CD4-positive, alpha-beta T cell treated with Interleukin-2 at 100 ng/mL for 4 hours (primary cell): Measurements from ENCODE around the gene SLC27A2.

Experiments
- DNase-seq: peaks from one replicate; pipeline ENCODE4 v3.0.0-alpha.2; 2020; ENCODE audit warnings: low spot score

Gene SLC27A2

DNA sequence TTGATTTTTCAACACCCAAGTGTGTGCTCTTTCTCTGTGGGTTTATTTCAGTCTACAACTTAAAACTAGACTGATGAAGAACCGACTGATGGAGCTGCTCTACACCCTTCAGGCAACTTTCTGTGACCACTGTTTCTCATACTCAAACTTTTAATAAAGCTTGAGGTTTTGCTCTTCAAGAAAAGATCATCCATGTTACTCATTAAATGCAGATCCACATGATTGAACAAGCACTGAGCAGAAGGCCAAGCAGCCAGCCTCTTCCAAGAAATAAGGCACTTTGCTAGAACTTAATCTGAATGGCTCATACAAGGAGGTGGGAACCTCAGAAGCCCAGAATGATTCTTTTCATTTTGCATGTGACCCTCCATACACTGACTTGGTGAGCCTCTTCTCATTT lies 8.7 kb downstream of the SLC27A2 start:
- no peak for DNase-seq

DNA sequence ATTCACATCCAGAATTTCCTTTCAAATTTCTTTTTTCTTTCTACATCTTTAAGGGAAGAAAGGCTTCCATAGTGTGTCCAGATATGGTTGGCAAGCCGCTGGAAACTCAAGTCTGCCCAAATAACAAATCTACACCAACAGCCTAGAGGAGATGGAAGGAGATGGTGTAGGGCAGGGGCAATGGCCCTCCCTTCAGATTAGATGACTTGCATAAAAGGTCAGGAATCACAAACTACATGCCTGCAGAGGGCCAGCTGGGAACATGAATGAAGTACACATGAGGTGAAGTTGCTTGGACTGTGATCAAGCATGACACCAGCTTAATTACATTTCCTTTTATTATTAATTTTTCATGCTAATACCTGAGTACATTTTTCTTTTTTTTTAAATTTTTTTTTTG lies 10.2 kb downstream of the SLC27A2 start:
- DNase-seq: no peak

DNA sequence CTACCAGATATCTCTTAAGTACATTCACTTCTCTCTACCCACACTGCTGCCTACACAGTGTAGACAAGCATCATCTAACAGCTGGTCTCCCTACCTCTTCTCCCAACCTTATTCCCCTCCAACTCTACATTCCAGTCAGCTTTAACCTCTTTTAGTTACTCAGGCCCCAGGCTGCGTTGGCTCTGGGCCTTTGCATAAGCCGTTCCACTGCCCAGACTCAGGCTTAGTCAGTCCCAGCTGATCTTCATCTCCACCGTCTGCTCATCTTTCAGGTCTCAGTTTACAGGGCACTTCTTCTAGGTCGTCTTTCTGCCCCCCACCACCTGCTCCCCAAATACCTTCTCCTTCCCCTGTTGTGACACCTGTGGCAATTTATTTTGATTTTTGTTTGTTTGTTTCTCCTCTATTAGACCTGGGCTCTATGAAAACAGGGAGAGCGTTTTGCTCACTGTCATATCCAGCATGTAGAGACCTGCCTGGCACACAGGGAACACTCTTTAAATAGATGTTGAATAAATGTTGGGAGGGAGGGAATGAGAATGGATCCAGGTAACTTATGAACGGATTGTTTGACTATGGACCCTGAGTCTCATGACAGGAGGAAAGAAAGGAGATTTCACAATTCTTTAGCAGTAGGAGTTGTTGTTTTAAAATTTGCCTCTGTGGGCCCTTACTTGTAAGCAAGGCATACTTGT lies 11.1 kb downstream of the SLC27A2 start:
- DNase-seq: no peak

DNA sequence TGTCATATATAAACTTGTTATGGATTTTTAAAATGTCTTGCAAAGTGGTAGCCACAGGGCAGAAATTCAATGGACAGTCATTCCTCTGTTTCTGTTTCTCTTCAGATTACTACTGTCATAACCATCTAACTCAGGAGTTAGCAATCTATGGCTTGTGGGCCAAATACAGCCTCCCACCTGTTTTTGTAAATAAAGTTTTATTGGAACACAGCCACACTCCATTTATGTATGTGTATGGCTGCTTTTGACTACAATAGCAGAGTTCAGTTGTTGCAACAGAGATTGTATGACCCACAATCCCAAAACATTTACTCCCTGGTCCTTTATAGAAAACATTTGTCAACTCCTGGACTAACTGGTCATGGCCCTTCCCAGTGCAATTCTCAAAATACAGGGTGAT lies 20.0 kb downstream of the SLC27A2 start:
- no peak for DNase-seq

DNA sequence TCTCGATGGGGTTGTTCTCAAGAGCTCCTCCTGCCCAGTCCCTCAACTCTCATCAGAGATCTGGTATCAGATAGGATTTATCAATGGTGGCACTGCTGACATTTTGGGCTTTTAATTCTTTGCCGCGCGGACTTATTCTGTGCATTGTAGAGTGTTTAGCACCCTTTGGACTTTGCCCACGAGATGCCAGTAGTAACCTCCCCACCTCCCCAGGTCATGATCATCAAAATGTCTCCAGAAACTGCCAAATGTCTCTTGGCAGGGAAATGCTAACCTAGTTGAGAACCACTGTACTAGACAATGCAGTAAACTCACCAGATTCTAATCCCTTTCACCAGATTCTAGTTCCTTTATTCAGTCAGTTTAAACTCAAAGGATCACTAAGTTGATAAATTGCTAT lies 24.0 kb downstream of the SLC27A2 start:
- no peak for DNase-seq

DNA sequence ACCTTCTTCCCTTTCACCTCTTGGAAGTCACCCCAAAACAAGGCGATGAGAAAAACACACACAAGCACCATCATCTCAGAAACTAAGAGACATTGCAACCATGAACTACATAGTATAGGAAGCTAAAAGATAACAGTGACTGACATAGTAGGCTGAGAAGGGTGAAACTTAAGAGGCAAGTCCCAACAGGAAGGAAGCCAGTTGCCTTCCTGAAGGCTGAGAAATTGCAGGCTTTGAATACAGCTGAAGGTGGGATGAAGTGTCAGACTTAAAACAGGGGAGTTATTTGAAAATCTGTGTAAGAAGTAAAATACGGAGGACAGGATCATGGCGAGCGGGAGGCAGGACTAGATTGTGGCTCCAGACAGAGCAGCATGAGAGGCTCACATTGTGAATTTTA lies 27.8 kb downstream of the SLC27A2 start:
- DNase-seq: no peak

DNA sequence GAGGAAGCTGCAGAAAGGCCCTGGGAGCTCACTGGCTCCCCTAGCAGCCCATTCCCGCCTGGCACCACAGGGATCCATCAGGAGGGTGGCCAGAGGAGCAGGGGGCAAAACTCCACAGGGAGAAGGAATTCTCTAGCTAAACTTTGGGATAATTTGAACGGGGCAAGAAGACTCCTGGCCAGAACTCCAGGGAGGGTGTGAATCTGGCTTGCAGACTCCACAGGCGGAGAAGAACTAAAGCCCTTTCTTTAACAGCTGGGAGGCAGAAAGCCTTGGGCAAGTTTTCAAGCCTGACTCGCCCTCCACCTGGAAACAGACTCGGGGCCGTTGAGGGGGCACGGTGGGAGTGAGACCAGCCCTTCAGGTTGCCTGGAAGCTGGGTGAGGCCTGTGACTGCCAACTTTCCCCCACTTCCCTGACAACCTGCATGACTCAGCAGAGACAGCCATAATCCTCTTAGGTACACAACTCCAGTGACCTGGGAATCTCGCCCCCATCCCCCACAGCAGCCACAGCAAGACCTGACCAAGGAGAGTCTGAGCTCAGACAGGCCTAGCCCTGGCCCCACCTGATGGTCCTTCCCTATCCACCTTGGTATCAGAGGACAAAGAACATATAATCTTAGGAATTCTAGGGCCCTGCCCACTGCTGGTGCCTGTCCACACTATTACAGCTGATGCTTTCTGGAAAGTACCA lies 28.6 kb downstream of the SLC27A2 start:
- DNase-seq: no peak

DNA sequence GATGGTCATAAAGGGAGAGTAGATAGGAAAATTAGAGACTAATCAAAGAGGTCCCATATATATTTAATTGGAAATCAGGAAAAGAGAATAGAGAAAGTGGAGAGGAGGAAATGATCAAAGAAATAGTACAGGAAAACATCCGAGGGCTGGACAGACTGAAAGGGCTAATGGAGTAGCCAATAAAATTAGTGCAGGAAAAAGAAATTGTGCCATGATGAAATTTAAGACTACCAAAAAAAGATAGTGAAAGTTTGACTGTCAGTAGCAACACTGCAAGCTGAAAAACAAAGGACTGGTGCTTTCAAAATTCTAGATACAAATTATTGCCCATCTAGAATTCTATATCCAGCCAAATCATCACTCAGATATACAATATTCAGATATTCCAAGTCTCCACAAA lies 36.3 kb downstream of the SLC27A2 start:
- no peak for DNase-seq

DNA sequence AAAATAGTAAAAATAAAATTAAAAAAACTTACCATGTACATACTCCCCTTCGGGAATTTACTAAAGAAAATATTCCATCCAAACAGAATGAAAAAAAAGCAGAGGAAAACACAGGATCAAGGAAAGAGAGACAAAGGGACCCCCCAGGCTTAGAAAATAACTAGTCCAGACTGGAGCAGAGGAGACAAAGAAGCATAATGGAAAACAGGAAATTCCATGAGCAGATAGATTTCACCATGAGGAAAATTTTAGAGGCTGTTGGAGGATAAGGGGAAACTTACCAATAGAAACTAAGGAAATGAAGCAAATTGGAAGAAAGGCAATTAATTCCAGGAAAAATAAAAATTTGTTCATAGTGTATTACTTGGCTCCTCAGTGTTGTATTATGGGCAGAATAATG lies 36.7 kb downstream of the SLC27A2 start:
- DNase-seq: no peak

DNA sequence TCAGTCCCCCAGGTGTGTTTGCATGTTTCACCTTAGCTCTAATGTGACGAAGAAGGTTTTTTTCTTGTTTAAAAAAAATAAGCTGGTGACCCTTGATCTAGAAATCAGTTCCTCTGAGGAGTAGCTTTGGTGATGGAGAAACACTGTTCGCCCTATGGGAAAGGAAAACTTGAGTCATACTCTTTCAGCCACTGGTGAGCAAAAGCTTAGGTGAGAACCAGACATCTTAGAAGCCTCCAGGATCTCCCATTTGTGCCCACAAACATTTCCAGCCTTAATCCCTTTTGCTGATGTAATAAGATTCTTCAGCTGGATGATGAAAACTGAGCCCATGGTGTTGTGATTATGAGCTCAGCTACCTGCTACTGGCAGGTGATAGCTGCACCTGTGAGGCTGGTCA lies 37.8 kb downstream of the SLC27A2 start:
- no peak for DNase-seq

DNA sequence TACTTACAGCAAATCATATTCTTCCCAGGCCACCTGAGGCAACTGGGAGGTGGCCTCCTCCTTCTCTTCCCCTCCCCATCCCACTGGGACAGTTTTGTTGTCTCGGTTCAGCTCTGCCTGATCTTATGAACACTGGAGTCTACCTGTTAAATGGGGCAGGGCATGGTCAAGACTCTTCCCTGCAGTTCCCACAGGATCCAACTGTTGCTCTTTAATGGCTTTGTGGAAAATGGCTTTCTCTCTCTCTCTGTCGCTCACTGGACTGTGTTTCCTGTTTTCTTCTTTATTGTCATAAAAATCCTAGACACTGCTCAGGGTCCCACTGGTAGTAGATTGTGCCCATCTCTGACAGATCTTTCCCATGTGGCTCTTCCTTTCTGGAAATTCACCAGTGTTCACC lies 40.2 kb downstream of the SLC27A2 start:
- DNase-seq: no peak

DNA sequence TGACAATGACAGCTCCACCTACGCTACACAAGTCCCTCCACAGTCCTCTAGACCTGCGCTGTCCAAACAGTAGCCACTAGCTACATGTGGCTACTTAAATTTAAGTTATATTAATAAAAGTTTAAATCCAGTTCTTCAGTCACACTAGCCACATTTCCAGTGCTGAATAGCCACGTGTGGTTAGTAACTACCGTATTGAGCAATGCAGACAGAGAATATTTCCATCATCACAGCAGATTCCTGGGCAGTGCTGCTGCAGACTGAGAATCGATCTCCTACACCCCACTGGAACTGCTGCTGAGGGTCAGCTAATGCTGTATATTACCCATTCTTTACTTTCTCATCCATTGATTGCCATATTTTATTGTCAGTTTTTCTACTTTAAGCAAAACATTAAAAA lies 42.6 kb downstream of the SLC27A2 start:
- DNase-seq: no peak

DNA sequence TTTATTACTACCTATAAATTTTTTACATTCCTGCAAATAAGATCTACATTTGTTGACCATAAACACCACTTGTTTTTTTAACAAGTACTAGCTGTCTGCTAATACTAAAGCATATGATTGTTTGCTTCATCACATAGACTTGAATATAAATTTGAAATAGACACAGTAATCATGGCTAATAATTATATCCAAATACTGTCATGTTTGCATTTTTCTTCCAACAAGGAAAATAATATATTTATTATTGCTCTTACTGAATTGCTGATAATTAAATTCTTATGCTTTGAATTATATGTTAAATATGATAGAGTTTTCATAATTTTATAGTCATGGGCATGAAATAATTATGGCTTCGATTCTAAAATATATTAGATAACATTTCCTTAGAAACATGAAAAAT lies 43.1 kb downstream of the SLC27A2 start:
- no peak for DNase-seq

DNA sequence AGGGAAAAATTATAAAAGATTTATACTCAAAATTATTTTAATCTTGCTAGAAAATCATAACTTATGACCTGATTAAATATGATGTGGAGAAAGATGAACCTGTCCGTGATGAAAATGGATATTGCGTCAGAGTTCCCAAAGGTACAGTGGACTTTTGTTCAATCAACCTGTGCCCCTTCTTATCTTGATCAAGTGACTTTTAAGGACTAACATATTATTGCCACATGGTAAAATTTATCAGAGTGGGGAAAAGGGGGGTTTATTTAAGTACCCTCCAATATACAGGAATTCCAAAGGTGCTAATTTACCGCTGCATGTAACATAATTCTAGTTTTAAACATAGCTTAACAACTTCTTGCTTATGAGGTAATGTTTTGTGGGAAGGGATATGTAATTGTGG lies 43.9 kb downstream of the SLC27A2 start:
- DNase-seq: no peak

DNA sequence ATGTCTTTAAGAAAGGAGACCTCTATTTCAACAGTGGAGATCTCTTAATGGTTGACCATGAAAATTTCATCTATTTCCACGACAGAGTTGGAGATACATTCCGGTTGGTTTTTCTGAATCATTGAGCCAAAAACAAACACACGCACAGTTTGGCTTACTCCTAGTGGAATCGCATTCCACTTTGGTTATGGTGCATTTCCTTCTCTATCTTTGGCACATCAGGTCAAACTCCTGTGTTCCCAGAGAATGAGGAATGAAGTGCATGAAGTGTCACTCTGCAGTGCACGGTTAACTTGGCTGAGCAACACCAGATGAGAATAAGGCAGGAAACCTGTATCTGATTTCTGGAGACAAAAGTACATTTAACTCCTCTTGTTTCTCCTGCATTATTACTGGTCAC lies 45.1 kb downstream of the SLC27A2 start:
- DNase-seq: no peak

DNA sequence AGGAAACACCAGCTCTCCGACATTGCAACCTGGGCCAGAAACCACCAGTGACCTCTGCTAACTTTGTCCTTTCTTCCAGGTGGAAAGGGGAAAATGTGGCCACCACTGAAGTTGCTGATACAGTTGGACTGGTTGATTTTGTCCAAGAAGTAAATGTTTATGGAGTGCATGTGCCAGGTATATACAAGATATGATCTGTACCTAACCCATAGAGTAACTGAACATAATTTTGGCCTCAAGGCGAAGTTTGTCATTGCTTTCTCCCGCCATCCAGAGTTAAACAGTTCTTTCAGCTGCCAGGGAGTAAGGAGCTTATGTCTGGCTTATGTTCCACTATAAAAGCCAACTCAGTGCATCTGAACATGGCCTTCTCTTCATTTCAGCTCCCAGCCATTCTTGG lies 46.9 kb downstream of the SLC27A2 start:
- DNase-seq: no peak

DNA sequence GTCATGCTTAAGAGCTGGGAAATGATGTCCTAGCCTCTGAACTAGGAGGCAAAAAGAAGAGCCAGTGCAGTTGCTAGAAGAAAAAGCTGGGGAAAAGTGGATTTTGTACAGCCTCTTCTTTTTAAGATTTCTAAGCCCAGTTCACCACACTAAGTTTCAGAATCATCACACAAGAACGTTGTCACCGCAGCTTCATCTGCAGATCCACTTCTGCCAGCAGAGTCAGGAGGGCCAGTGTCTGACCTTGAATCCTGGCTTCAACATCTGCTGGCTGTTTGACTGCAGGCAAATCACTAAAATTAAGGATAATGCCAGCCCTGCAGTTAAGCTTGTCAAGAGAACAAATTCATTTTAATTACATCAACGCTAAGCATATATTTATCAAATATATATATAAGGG lies 47.3 kb downstream of the SLC27A2 start:
- no peak for DNase-seq

DNA sequence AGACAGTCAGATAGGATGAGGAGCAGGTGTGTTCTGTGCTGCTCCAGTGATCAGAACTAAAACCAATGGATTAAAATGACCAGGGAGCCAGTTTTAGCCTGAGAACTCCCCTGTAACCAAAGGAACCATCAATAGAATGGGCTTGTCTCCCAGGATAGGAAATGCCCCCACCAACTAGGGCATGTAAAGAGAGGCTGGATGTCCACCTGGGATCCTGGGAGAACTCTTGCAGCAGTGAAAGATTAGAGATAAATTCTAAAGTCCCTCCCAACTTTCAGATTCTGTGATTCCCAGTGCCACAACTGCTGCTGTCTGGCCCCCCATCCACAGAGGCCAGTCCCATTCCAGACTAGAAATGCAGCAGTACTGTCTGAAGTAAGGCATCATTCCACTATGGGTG lies 49.8 kb downstream of the SLC27A2 start:
- DNase-seq: no peak

DNA sequence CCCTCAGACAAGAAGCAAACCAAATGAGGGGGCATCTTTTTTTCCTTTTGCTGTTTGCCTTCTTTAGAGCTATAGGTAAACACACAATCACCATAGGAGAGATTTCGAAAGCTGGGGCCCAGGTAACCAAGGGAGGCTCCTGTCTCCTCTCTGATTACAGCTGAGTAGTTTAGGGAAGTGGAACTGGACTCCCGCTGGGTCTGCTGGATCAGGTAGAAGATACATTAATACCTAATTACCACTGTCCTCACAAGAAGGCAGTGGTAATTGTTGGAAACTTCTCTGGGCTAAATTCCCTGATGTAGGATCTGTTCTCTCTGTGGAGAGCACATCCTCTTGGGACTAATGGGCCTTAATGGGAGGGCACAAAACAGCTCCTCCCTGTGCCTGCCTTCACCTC lies 50.8 kb downstream of the SLC27A2 start:
- DNase-seq: no peak

DNA sequence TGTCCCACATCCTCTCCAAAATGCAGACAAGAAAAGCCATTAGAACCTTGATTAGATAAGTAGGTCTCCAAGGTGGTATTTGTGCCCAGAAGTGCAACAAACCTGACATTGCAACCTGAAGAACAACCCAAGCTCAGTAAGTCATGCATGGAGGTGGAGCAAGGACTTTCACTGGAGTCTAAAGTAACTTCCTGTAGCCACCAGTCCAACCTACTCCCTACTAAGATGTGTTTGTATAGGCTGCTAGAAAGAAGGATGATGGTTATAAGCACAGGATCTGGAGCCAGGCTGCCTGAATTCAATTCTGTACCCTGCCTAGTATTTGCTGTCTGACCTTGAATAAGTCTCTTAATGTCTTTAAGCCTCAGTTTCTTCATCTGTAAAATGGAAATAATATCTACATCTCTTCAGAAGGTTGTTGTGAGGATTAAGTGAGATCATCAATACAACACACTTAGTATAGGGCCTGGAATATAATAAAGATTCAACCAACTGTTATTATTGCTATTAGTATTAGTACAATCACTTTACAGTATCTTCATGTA lies 51.3 kb downstream of the SLC27A2 start:
- no peak for DNase-seq

DNA sequence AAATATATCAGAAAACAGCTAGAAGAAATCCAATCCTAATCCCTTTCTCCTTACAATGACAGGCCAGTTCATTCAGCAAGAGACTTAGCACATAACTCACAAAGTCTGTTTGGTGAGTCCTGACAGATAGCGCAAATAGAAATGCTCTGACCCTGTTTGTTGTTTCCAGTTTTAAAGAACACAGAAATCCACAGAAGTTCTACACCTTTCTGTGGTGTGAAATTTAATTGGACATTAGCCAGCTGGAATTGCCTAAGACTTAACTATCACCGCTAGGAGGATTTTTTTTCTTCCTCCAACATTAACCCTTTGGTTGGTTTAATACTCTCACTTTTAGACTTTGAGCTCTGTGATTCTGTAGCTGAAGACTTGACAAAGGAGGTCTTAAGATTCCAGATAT lies 52.8 kb downstream of the SLC27A2 start:
- no peak for DNase-seq

DNA sequence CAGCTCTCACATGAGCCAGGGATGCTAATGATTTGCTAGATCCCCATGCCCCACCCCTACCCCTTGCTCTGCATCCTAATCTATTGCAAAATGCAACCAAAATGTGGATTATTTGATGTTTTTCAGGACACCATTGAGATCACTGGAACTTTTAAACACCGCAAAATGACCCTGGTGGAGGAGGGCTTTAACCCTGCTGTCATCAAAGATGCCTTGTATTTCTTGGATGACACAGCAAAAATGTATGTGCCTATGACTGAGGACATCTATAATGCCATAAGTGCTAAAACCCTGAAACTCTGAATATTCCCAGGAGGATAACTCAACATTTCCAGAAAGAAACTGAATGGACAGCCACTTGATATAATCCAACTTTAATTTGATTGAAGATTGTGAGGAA lies 53.8 kb downstream of the SLC27A2 start:
- DNase-seq: no peak

DNA sequence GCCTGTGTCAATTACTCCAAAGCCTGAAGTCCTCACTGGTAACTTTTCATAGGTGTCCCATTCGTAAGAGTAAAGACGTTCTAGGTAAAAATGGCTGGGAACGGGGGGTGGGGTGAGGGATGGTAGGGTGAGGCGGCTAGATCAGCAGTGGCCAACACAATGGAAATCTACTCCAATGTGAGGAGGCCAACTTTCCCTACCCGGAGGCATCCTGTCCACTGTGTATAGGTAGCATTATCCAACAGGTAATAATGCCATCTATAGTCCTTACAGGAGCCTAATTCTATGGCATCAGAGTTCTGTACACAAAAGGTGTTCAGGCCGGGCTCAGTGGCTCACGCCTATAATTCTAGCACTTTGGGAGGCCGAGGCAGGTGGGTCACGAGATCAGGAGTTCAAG lies 54.4 kb downstream of the SLC27A2 start:
- no peak for DNase-seq

DNA sequence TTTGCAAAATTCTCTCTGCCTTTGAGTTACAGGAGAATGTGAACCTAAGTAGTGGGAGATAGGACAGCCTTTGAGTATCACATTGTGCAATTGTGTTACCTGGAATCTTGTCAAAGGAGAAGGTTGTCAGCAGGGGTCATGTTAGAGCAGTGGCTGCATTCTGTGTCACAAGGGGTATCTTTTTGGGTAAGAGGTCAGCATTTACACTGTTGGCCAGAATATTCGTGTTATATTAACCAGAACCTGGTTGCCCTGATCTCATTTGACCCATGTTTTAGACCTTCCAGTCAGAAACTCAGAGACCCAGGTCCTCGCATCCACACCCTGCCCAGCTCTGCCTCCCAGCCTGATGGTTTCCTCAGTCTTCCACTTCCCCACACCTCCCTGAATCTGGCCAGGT lies 56.3 kb downstream of the SLC27A2 start:
- no peak for DNase-seq
